GM18498 (cell line): Measurements from ENCODE around the gene EPHB4.

Source experiments
- ATAC-seq: cut with Tn5 transposase; IDR thresholded peaks from one replicate; pipeline ENCODE4 v1.9.1; 2021; ENCODE audit warnings: mild to moderate bottlenecking, moderate library complexity; ENCODE audit not compliant: unreplicated experiment

EPHB4 gene

DNA sequence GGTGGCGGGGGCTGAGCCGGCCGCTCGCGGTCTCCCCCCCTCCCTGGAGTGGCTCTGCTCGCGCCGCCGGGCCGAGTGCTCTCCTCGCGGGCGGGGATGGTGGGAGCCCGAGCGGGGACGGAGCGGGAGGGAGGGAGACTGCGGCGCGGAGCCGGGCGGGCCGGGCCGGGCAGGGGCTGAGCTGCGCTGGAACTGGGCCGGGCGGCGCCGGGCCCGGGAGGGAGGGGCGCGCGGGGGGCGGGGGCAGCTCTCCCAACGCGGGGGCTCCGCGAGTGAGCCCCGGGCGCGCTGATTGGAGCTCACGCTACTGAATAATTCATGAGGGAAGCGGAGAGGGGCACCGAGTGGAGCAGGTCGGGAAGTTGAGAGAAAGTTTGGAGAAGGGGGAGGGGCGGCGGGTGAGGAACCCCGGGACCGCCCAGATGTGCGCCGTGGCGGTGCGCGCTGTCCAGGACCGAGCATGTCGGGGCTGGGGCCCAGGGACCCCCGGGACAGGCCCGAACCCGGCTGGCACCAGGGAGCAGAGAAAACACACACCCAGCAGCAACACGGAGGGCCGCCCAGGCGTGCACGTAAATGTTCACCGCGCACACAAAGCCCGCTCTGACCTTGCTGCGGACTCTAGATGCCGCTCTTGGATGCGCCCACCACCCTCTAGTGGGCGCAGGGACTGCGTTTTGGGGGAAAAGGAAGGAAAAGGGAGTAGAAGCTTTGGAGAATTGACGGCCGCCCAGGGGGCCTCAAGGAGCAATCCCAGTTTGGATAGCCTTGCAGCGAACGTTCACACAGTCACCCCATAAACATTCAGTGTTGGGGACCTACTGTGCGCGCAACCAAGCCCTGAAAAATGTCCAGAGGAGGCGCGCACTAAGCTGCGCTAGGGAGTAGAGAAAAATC is at the start of gene EPHB4:
Gene EPHB4, minus strand, starts transcription at position 194 of the 897 bp plus-strand sequence. CDS start 493 bp downstream, outside the sequence.
- ATAC-seq: no peak

DNA sequence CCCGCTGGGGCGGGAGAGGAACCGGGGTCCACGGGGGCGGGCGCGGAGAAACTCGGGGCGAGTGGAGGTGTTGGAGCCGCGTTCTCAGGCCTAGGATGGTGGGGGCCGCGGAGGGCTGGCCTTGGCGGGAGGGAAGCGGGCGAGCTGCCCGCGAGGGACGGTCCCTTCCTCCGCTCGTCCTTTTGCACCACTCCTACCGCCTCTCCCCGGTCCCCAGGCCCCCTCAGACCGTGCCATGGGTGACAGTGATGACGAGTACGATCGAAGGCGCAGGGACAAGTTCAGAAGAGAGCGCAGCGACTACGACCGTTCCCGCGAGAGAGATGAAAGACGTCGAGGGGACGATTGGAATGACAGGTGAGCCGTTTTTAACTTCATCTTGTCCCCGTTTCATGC is 48.0 kb upstream of the EPHB4 start:
- ATAC-seq: peak; percentile 32

DNA sequence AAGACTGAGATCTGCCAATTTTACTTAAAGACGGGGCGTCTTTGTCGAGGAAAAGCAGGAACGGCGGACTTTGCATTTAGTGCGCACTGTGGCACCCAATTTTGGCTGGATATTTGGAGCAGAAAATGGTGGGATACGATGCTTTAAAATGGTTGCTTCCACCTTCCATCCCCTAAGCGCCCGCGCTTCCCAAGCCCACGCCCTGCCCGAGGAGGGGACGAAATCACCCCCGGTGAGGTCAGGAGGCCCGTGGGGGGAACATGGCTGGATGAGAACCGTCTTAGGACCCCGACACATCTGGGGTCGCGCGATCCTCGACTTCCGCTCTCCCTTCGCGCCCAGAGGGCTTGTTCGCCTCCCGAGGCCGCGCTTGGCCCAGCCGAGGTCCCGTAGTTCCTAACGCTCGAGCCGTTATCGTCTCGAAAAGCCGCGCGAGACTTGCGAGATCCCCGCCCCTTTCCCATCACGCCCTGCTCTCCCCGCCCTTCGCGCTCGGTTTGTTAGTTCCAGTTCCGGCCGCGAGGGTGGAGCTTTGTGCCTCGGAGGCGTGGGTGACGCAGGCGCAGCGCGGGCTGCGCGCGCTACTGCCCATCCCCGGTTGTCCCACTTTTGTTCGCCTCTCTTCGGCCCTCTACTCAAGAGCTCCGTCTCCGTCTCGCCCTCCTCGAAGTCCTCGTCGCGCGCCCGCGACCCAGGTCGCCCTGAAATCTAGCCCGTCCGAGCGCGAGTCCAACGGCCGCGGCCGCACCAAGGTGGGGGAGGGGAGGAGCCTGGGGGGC is 47.4 kb upstream of the EPHB4 start, which contains the start of gene SRRT:
Gene SRRT, plus strand, starts transcription at position 527 of the 779 bp plus-strand sequence. CDS start 488 bp downstream, outside the sequence.
- peak; percentile 88 for ATAC-seq

DNA sequence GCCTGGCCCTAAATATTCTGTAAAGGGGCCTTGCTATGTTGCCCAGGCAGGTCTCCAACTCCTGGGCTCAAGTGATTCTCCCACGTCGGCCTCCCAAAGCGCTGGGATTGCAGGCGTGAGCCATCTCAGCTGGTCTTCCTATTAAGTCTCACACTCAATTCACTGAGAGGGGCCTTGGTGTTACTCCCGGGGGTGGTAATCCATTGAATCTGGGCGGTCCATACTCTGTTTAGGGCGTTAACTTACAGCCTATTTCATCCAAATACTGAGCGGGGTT is 46.9 kb upstream of the EPHB4 start:
- no peak for ATAC-seq

GRCh38 chr7:100873599-100874299 is 46.4 kb upstream of the EPHB4 start:
- no peak for ATAC-seq

DNA sequence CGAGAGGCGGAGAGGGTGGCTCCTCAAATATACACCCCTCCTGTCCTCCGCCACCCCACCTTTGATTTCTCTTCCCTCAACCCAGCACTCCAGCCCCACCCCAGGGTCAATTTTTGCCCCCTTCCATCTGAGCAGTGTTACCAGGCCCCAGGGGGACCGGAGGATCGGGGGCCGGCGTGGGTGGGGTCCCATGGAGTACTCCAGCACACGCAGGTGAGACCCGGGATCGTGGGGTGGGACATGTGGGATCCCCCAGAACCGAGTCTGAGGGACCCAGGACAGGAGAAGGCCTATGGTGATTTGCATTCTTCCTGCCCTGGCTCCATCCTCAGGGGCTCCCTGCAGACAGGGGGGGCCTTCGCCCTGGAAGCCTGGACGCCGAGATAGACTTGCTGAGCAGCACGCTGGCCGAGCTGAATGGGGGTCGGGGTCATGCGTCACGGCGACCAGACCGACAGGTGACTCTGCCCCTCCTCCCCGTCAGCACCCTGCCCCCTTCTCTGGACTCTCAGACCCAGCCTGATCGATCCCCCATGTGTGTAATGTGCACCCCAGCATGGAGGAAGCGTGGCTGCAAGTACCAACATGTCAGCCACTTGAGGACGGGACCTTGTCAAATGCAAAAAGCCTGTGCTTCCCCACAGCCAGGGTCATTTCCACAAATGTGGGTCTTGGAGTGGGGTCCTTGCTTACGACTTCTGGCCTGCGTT is 40.6 kb upstream of the EPHB4 start:
- ATAC-seq: no peak

DNA sequence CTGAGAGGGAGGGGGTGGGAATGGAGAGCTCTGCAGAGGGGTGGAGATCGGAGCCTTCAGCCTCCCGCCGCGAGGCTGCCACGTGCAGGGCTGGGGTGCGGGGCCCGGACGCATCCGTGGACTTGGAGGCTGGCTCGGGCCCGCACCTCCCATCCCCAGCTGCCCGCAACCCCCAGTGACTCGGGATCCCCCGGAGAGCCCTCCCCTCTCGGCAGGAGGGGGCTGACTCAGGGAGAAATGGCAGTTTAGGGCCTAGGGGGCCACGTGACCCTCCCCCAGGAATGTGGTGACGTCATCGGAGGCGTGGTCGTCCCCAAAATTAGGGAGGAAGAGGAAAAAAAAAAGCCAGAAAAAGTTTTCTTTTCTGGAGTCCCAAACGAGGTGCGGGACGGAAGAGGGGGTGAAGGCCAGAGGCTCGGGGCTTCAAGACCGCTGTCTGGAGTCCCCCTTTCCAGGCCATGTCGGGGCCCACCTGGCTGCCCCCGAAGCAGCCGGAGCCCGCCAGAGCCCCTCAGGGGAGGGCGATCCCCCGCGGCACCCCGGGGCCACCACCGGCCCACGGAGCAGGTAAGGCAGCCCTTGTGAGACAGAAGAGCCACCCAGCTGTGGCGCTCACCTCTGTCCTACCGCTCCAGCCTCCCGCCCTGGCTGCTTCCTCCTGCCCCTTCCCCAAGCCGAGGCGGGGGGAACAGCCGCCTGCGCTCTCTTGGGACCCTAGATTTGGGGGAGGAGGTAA is 39.9 kb upstream of the EPHB4 start, which contains the start of gene TRIP6:
Gene TRIP6, plus strand, starts transcription at position 348 of the 736 bp plus-strand sequence. Its CDS starts 111 bp downstream, at position 459.
- peak; percentile 56 for ATAC-seq

DNA sequence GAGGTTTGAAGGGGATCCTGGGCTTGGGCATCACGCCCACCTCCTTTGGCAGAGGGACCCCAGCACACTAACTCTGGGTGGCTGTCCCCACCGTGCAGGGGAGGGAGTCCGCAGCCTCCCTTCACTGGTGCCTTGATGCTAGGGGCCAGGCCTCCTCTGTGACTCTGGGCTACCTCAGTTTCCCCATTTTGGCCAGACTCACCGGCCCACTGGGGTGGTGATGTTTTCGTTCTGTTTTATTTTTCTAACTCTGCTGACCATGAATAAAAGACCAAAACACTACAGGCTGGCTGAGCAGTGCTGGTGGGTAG is 39.4 kb upstream of the EPHB4 start:
- no peak for ATAC-seq

DNA sequence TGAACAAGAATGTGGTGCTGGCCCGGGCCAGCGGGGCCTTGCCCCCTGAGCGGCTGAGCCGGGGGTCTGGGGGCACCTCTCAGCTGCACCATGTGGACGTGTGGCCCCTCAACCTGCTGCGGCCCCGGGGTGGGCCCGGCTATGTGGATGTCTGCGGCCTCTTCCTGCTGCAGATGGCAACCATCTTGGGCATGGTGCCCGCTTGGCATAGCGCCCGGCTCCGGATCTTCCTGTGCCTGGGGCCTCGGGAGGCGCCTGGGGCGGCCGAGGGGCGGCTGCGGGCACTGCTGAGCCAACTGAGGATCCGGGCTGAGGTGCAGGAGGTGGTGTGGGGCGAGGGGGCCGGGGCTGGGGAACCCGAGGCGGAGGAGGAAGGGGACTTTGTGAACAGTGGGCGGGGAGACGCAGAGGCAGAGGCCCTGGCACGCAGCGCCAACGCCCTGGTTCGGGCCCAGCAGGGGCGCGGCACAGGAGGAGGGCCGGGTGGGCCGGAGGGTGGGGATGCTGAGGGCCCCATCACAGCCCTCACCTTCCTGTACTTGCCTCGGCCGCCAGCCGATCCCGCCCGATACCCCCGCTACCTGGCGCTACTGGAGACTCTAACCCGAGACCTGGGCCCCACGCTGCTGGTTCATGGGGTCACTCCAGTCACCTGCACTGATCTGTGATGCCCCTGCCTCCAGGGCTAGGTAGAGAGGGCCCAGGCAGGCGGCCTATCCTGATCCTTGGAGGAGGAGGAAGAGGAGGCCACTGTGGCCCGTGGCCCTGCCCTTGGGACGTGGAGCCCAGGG is 38.8 kb upstream of the EPHB4 start:
- ATAC-seq: no peak

GRCh38 chr7:100865372-100865911 is 38.1 kb upstream of the EPHB4 start:
- ATAC-seq: no peak

GRCh38 chr7:100864263-100864845 is 37.0 kb upstream of the EPHB4 start:
- ATAC-seq: no peak

DNA sequence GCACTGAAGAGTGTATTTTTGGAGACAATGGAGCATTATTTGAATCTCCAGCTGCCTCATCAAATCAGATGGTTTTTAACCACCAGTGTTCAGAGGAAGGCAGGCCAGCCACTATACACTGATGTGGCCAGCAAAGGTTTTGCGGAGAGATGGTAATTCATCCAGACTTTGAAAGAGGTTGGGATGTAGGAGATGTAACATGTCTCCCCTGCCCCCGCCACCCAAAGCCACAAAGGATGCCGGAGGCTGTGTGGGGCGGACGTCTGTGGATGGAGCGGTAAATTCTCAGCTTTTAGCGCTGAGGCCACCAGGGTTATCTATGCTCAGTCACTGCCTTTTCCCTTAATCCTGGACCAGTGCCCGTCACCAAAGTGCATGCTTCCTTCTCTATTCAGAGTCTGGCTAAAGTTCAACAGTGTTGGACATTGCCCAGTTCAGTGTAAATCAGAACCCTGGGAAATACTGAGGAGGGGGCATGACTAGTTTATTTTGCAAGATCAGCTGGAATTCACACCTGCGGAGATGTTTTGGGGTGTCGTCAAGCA is 36.2 kb upstream of the EPHB4 start:
- no peak for ATAC-seq

GRCh38 chr7:100861616-100861985 is 34.3 kb upstream of the EPHB4 start:
- no peak for ATAC-seq

GRCh38 chr7:100860702-100861615 is 33.6 kb upstream of the EPHB4 start:
- ATAC-seq: no peak

DNA sequence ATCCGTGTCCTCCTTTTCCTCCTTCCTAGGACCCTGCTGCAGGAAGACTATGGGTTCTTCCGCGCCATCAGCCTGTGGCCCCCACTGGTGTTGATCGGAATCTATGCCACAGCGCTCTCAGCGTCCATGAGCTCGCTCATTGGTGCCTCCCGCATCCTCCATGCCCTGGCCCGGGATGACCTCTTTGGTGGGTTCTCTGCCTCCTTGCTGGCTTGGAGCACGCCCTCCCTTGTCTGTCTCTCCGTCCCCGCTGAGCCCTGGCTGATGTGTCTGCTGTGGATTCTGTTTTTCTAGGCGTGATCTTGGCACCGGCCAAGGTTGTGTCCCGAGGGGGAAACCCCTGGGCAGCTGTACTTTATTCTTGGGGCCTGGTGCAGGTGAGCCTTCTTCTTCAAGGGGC is 32.5 kb upstream of the EPHB4 start:
- ATAC-seq: no peak

GRCh38 chr7:100856871-100857282 is 29.6 kb upstream of the EPHB4 start:
- no peak for ATAC-seq

DNA sequence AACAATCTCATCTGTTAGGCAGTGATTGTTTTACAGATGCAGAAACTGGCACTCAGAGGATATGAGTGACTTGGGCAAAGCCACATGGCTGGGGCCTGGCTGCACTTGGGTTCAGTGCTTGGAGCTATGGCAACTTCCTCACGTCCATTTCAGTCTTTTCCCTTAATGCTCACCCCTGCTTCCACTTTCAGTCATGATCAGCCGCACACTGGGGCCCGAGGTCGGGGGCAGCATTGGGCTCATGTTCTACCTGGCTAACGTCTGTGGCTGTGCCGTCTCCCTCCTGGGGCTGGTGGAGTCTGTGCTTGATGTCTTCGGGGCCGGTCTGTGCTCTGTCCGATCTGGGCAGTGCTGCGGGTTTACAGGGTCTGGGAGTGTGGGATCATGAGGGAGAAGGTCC is 28.2 kb upstream of the EPHB4 start:
- no peak for ATAC-seq
